Stimulated activated effector memory CD8-positive, alpha-beta T cell treated with anti-CD3 and anti-CD28 coated beads, Interleukin-12 subunit alpha, Interleukin-12 subunit beta, amount 100 ng/mL, for 72 hours (primary cell): ENCODE results near the gene GDI1.

Experiments
- ATAC-seq: fragments of 150-1000 bp; cut with Tn5 transposase; 2 replicates; pipeline ENCODE4 v1.10.0; 2021
- DNase-seq, 2 donors: peaks; one replicate each; pipeline ENCODE4 v3.0.0; 2021 to 2022; ENCODE audit warnings: low spot score in 2 of 2
- H3K27ac Mint-ChIP-seq: one replicate; pipeline ENCODE4 v1.8.0; 2022; ENCODE audit warnings: mild to moderate bottlenecking, mixed read lengths
- H3K36me3 Mint-ChIP-seq: one replicate; pipeline ENCODE4 v1.8.0; 2022; ENCODE audit warnings: mild to moderate bottlenecking, mixed read lengths
- H3K4me1 Mint-ChIP-seq: one replicate; pipeline ENCODE4 v1.8.0; 2022; ENCODE audit warnings: mixed read lengths
- H3K4me3 Mint-ChIP-seq: one replicate; pipeline ENCODE4 v1.8.0; 2022; ENCODE audit warnings: mild to moderate bottlenecking, mixed read lengths
- H3K9me3 Mint-ChIP-seq: one replicate; pipeline ENCODE4 v1.8.0; 2022; ENCODE audit warnings: mixed read lengths

The GDI1 gene

DNA sequence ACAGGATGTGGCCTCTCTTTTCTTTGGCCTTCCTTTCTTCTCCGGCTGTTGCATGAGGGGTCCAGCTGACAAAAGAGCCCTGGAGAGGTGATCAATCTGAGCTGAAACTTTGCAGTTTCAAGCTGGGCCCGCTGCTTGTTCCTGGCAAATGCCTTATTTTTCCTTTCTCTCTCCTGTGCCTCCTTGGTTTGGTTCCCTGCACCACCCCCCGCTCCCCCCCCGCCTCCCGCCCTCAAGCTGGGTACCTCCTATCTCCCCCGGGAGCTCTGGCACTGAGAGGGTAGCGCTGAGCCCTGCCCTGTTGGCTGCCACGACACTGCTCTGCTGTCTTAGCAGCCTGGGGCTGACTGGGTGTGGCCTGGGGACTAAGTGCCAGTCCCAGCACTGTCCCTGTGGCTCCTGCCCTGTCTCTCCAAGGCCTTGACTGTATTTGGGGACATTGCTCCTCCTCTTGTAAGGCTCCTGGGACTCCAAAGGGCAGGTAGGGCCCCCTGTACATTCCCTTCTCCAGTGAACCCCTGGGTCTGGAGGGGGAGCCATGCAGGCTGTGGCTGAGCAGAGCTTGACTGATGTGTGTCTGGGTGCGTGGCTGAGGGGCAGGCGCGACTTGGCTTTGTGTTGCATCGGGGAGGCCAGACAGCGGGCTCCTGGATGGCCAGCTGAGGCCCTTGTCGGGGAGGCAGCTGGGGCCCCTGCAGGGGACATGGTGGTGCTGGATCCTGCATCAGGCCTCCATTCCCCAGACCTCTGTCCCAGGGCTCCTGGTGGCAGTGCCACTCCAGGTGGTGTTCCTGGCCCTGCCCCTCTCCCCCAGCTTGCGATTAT is 22.2 kb downstream of the GDI1 start:
- peaks cover 36% of the 10 kb centered on the region for H3K36me3 Mint-ChIP-seq

DNA sequence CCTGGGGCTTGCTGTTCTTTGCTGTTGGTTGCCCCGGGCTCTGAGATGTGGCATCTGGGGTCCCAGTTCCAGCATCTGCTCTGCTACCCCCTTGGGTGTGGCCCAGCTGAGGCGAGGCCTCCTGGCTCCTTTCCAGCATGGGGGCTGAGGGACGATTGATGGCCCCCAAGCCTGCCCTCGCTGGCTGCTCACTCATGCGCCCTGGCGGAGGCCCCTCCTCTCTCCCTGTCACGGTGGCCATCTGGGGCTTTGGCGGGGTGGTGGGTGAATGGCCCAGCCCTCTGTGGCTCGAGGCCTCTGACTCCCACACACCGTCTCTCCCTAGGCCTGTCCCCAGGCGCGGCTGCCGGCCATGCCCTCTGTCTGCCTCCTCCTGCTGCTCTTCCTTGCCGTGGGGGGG is 22.9 kb downstream of the GDI1 start:
- DNase-seq (no peak), ATAC-seq (no peak)
- Mint-ChIP-seq H3K27ac (no peak overlapping the region), H3K9me3 (no peaks in the 10 kb centered on the region), H3K36me3 (peaks cover 36% of the 10 kb centered on the region), H3K4me3 (peak overlapping the region; percentile 76), H3K4me1 (peaks cover 30% of the 10 kb centered on the region)

More for the DNA sequence above, 22.2 kb downstream of the GDI1 start:
- DNase-seq (no peak), ATAC-seq (peak; percentile 62)
- Mint-ChIP-seq H3K9me3 (no peaks in the 10 kb centered on the region), H3K27ac (peak overlapping the region; percentile 71), H3K4me1 (peaks cover 30% of the 10 kb centered on the region), H3K4me3 (peak overlapping the region; percentile 76)

DNA sequence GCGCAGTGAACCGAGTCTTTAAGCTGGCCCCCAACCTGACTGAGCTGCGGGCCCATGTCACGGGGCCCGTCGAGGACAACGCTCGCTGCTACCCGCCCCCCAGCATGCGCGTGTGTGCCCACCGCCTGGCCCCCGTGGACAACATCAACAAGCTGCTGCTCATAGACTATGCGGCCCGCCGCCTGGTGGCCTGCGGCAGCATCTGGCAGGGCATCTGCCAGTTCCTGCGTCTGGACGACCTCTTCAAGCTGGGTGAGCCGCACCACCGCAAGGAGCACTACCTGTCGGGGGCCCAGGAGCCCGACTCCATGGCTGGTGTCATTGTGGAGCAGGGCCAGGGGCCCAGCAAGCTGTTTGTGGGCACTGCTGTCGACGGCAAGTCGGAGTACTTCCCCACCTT is 23.4 kb downstream of the GDI1 start:
- no peak overlapping the region for H3K27ac Mint-ChIP-seq
- H3K4me1 Mint-ChIP-seq, result peaks cover 30% of the 10 kb centered on the region
- DNase-seq, result no peak
- H3K4me3 Mint-ChIP-seq, result peak overlapping the region; percentile 76
- ATAC-seq, result no peak
- H3K9me3 Mint-ChIP-seq, result no peaks in the 10 kb centered on the region
- peaks cover 39% of the 10 kb centered on the region for H3K36me3 Mint-ChIP-seq

DNA sequence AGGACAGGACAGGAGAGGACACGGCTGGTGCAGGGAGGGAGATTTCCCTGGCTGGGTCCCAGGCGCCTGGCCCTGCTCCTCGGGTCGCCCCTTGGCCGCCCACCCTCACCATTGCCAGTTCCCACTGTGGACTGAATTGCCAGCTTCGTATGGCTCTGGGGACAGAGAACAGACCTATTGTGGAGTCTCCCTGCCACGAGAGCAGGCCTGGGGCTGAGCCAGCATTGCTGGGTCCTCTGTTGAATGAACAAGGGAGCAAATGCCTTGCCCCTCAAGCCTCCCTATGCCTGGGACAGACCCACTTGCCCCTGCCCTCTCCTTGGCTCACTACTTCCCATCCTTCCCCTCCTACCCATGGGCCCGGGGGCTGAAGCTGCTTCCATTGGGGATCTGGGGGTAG is 25.4 kb downstream of the GDI1 start:
- ATAC-seq (no peak), DNase-seq (no peak)
- no peak overlapping the region for H3K27ac Mint-ChIP-seq
- H3K4me3 Mint-ChIP-seq, result no peak overlapping the region
- H3K36me3 Mint-ChIP-seq, result peaks cover 46% of the 10 kb centered on the region
- H3K9me3 Mint-ChIP-seq, result no peaks in the 10 kb centered on the region
- peaks cover 26% of the 10 kb centered on the region for H3K4me1 Mint-ChIP-seq

DNA sequence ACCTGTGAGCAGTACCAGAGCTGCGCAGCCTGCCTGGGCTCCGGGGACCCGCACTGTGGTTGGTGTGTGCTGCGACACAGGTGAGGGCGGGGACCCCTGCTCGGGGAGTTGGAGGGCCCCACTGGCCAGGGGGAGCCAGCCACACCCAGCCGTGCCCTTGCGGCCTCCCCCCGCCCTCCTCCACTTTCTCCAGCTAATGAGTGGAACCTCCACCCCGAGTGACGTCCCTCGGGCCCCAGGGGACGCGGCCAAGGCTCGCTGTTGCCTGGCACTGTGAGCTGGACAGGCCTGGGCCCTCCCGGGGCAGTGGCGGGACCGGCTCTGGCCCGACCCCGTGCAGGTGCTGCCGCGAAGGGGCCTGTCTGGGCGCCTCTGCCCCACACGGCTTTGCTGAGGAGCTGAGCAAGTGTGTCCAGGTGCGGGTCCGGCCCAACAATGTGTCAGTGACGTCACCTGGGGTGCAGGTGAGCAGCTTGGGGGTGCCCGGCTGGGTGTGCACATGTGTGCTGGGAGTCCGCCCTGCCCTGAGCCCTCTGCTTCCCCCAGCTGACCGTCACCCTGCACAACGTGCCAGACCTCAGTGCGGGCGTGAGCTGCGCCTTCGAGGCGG is 26.8 kb downstream of the GDI1 start:
- ATAC-seq (no peak), DNase-seq (no peak)
- H3K9me3 Mint-ChIP-seq, result no peaks in the 10 kb centered on the region
- H3K27ac Mint-ChIP-seq, result no peak overlapping the region
- no peak overlapping the region for H3K4me3 Mint-ChIP-seq
- peaks cover 24% of the 10 kb centered on the region for H3K4me1 Mint-ChIP-seq
- peaks cover 49% of the 10 kb centered on the region for H3K36me3 Mint-ChIP-seq

DNA sequence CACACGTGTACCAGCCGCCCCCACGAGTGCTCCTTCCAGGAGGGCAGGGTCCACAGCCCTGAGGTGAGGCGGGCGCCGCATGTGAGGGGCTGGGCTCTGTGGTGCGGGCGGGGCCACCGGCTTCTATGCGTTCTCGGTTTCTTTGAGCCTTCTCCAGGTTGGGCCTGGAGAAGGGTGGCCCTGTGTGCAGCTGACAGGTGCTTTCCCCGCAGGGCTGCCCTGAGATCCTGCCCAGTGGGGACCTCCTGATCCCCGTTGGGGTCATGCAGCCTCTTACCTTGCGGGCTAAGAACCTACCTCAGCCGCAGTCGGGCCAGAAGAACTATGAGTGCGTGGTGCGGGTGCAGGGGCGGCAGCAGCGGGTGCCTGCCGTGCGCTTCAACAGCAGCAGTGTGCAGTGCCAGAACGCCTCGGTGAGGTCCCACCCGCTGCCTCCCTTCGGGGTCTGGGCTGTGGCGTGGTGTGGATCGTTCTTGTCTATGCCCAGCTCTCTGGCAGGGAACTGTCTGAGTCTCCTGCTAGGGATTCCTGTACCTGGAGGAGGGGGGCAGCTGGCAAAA is 27.9 kb downstream of the GDI1 start:
- DNase-seq (no peak), ATAC-seq (no peak)
- Mint-ChIP-seq H3K4me1 (peaks cover 16% of the 10 kb centered on the region), H3K36me3 (peaks cover 61% of the 10 kb centered on the region), H3K27ac (no peak overlapping the region), H3K4me3 (no peak overlapping the region), H3K9me3 (no peaks in the 10 kb centered on the region)

DNA sequence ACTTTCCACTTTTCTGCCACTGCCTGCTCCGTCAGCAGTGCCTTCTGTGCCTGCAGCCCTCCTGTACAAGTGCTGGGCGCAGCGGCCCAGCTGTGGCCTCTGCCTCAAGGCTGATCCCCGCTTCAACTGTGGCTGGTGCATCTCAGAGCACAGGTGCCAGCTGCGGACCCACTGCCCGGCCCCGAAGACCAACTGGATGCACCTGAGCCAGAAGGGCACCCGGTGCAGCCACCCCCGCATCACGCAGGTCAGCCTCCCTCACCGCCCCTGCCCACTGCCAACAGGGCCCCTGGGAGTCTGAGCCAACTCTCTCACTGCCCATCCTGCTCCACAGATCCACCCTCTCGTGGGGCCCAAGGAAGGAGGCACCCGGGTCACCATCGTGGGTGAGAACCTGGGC is 28.6 kb downstream of the GDI1 start:
- DNase-seq (no peak), ATAC-seq (no peak)
- Mint-ChIP-seq H3K36me3 (peaks cover 64% of the 10 kb centered on the region), H3K9me3 (no peaks in the 10 kb centered on the region), H3K27ac (no peak overlapping the region), H3K4me3 (no peak overlapping the region), H3K4me1 (peaks cover 11% of the 10 kb centered on the region)

DNA sequence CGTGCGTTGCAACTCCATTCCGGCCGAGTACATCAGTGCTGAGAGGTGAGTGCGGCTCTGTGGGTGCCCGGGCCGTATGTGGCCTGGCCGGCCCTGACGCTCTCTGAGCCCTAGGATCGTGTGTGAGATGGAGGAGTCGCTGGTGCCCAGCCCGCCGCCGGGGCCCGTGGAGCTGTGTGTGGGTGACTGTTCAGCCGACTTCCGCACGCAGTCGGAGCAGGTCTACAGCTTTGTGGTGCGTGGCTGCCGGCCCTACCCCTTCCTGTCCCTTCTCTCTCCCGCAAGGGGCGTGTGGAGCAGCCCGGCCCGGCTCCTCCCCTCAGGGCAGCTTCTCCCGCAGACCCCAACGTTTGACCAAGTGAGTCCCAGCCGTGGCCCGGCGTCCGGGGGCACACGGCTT is 29.1 kb downstream of the GDI1 start:
- no peak overlapping the region for H3K4me3 Mint-ChIP-seq
- peaks cover 11% of the 10 kb centered on the region for H3K4me1 Mint-ChIP-seq
- H3K36me3 Mint-ChIP-seq, result peaks cover 64% of the 10 kb centered on the region
- ATAC-seq, result no peak
- no peaks in the 10 kb centered on the region for H3K9me3 Mint-ChIP-seq
- no peak overlapping the region for H3K27ac Mint-ChIP-seq
- DNase-seq, result no peak

DNA sequence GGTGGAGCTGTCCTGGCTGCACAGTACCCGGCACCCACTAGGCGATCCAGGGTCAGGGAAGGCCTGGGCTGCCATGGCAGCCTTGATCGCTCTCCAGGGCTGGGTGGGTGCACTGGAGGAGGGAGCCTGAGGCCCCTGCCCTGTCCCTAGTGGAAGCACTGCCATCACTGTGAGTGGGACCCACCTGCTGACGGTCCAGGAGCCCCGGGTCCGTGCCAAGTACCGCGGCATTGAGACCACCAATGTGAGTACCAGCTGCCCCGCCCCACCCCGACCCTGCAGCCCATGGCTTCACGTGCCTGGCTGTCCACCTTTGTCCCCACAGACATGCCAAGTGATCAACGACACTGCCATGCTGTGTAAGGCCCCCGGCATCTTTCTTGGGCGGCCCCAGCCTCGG is 30.0 kb downstream of the GDI1 start:
- Mint-ChIP-seq H3K4me3 (no peak overlapping the region), H3K4me1 (peaks cover 3% of the 10 kb centered on the region), H3K9me3 (no peaks in the 10 kb centered on the region), H3K36me3 (peaks cover 60% of the 10 kb centered on the region), H3K27ac (no peak overlapping the region)
- ATAC-seq (no peak), DNase-seq (no peak)

DNA sequence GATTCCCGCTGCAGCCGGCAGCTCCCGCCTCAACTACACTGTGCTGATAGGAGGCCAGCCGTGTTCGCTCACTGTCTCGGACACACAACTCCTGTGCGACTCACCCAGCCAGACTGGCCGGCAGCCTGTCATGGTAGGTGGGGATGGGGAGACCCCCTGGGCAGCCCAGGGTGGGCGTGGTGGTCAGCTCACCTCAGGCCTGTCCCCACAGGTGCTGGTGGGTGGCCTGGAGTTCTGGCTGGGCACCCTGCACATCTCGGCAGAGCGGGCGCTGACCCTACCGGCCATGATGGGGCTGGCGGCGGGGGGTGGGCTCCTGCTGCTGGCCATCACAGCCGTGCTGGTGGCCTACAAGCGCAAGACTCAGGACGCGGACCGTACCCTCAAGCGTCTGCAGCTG is 30.6 kb downstream of the GDI1 start:
- Mint-ChIP-seq H3K27ac (no peak overlapping the region), H3K9me3 (no peaks in the 10 kb centered on the region), H3K4me3 (no peak overlapping the region), H3K36me3 (peaks cover 57% of the 10 kb centered on the region), H3K4me1 (no peaks in the 10 kb centered on the region)
- ATAC-seq (no peak), DNase-seq (no peak)

DNA sequence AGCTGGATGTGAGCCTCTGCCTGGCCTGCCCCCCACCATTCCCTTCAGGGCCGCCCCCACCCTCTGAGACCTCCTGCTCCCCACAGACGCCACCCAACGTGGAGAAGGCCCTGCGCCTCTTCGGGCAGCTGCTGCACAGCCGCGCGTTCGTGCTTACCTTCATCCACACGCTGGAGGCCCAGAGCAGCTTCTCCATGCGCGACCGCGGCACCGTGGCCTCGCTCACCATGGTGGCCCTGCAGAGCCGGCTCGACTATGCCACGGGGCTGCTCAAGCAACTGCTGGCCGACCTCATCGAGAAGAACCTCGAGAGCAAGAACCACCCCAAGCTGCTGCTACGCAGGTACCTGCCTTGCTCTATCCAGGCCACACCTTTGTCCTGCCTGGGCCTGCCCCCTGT is 31.3 kb downstream of the GDI1 start:
- no peak overlapping the region for H3K27ac Mint-ChIP-seq
- no peaks in the 10 kb centered on the region for H3K9me3 Mint-ChIP-seq
- H3K4me3 Mint-ChIP-seq, result no peak overlapping the region
- DNase-seq, result no peak
- H3K4me1 Mint-ChIP-seq, result no peaks in the 10 kb centered on the region
- no peak for ATAC-seq
- H3K36me3 Mint-ChIP-seq, result peaks cover 52% of the 10 kb centered on the region

DNA sequence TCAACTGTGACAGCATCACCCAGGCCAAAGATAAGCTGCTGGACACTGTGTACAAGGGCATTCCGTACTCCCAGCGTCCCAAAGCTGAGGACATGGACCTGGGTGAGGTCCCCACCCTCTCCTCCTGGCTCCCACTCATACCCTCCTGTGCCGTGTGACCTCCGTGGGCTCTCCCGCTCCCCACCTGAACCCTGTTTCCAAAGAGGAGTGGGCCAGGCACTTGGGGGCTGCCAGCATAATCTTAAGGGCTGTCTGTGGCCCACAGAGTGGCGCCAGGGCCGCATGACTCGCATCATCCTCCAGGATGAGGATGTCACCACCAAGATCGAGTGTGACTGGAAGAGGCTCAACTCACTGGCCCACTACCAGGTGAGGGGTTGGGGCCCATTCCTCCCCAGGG is 32.2 kb downstream of the GDI1 start:
- ATAC-seq, result no peak
- Mint-ChIP-seq H3K4me1 (no peaks in the 10 kb centered on the region), H3K27ac (no peak overlapping the region)

DNA sequence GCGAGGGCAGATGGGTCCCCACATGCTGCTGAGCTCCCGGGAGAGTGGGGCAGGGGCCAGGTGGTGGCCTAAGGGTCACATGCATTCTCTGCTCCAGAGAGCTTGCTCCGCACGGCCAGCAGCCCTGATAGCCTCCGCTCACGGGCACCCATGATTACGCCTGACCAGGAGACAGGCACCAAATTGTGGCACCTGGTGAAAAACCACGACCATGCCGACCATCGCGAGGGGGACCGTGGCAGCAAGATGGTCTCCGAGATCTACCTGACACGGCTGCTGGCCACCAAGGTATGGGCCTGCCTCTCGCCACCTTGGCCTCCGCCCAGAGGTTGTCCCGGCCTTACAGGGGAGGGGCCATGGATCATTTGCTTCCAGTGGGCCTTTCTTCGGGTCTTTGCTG is 32.9 kb downstream of the GDI1 start:
- Mint-ChIP-seq H3K4me3 (no peak overlapping the region), H3K36me3 (peaks cover 66% of the 10 kb centered on the region), H3K9me3 (no peaks in the 10 kb centered on the region), H3K27ac (no peak overlapping the region), H3K4me1 (no peaks in the 10 kb centered on the region)
- ATAC-seq (no peak), DNase-seq (no peak)

More for the DNA sequence above, 32.2 kb downstream of the GDI1 start:
- Mint-ChIP-seq H3K9me3 (no peaks in the 10 kb centered on the region), H3K36me3 (peaks cover 59% of the 10 kb centered on the region), H3K4me3 (no peak overlapping the region)
- no peak for DNase-seq

DNA sequence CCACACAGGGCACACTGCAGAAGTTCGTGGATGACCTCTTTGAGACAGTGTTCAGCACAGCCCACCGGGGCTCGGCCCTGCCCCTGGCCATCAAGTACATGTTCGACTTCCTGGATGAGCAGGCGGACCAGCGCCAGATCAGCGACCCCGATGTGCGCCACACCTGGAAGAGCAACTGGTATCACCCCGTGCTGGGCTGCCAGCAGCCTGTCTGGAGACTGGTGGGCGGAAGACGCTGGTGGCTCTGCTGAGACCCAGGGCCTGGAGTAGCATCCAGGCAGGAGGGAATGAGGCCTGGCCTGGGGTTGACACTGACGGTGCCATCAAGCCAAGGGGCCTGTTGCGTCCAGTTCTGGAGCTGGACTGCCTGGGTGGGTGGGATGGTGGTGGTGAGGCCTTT is 33.5 kb downstream of the GDI1 start:
- Mint-ChIP-seq H3K4me3 (no peak overlapping the region), H3K9me3 (no peaks in the 10 kb centered on the region), H3K4me1 (peaks cover 2% of the 10 kb centered on the region), H3K36me3 (peaks cover 68% of the 10 kb centered on the region), H3K27ac (no peak overlapping the region)
- ATAC-seq (no peak), DNase-seq (no peak)

DNA sequence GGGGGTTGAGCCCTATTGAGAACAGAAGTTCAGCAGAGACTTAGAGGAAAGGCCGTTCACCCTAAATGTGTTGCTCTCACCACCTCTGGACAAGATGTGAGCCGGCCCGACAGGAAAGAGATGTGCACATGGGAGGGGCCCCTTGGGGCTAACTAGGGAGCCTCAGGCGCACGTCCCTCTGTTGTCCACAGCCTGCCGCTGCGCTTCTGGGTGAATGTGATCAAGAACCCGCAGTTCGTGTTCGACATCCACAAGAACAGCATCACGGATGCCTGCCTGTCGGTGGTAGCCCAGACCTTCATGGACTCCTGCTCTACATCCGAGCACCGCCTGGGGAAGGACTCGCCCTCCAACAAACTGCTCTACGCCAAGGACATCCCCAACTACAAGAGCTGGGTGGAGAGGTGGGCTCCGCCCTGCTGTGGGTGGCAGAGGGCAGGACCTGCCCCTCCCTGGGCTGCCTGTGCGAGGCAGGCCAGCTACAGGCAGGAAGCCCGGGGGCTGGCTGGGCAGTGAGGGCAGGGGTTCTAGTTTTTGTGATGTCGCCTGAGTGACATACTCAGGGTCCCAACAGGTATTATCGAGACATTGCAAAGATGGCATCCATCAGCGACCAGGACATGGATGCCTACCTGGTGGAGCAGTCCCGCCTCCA is 34.1 kb downstream of the GDI1 start:
- no peak for ATAC-seq
- H3K27ac Mint-ChIP-seq, result no peak overlapping the region
- no peak for DNase-seq
- peaks cover 5% of the 10 kb centered on the region for H3K4me1 Mint-ChIP-seq
- H3K36me3 Mint-ChIP-seq, result peaks cover 65% of the 10 kb centered on the region
- H3K9me3 Mint-ChIP-seq, result no peaks in the 10 kb centered on the region
- no peak overlapping the region for H3K4me3 Mint-ChIP-seq
